H1 (cell line): ENCODE results near the gene SNRNP200. TPM values are rescaled to one million over a fixed set of nuclear protein-coding genes. Genes with fewer than 3 reads are reported as not detected.
A peak's percentile ranks its signal among the peaks of the same experiment; 100 is the strongest.

Experiments used
- ASH2L ChIP-seq: fragments of 200-600, 300-600 bp; sonication (generic); IDR thresholded peaks from one replicate; pipeline ENCODE4 v1.7.1; 2017; ENCODE audit warnings: low read length
- CBX8 ChIP-seq: fragments of 300-800, 300-1000 bp; sonication (generic); IDR thresholded peaks from 2 replicates; pipeline ENCODE4 v1.7.1; 2016; ENCODE audit warnings: low read depth, low read length, borderline replicate concordance
- CHD2 ChIP-seq: IDR thresholded peaks from 2 replicates; pipeline ENCODE4 v1.6.1; 2012; ENCODE audit warnings: low read length, improper control_type of control experiment
- CREB1 ChIP-seq: IDR thresholded peaks from 2 replicates; pipeline ENCODE4 v1.6.1; 2012; ENCODE audit warnings: inconsistent platforms
- CTBP2 ChIP-seq: IDR thresholded peaks from 2 replicates; pipeline ENCODE4 v1.7.0; 2011; ENCODE audit warnings: borderline replicate concordance, mild to moderate bottlenecking, moderate library complexity, mixed read lengths, low read length; ENCODE audit not compliant: insufficient read depth, insufficient read length
- EZH2 ChIP-seq: fragments of 200-600 bp; sonication (generic); IDR thresholded peaks from 2 replicates; pipeline ENCODE4 v1.7.1; 2012; ENCODE audit warnings: low read depth, mild to moderate bottlenecking, moderate library complexity, low read length, inconsistent platforms; ENCODE audit not compliant: severe bottlenecking
- GABPA ChIP-seq: IDR thresholded peaks from 2 replicates; pipeline ENCODE4 v1.6.1; 2011; ENCODE audit warnings: mild to moderate bottlenecking, low read length, moderate library complexity, borderline replicate concordance; ENCODE audit not compliant: insufficient read depth
- GTF2F1 ChIP-seq: IDR thresholded peaks from 2 replicates; pipeline ENCODE4 v1.6.1; 2012; ENCODE audit warnings: low read depth, low read length, improper control_type of control experiment, borderline replicate concordance
- JUND ChIP-seq: IDR thresholded peaks from 2 replicates; pipeline ENCODE4 v1.6.1; 2011; ENCODE audit warnings: mild to moderate bottlenecking, improper control_type of control experiment, low read length
- PHF8 ChIP-seq: fragments of 200-600 bp; sonication (generic); conservative IDR thresholded peaks from 2 replicates; pipeline ENCODE4 v1.7.1; 2012; ENCODE audit warnings: low read depth, mild to moderate bottlenecking, inconsistent platforms, low read length, moderate library complexity
- POLR2AphosphoS5 ChIP-seq: IDR thresholded peaks from 2 replicates; pipeline ENCODE4 v1.6.1; 2011; ENCODE audit warnings: low read depth, low read length
- RAD21 ChIP-seq, 2 experiments: IDR thresholded peaks in 1 of 2; conservative IDR thresholded peaks in 1 of 2; 2 replicates each; pipeline ENCODE4 v1.6.1; 2011; ENCODE audit warnings: low read depth in 2 of 2, low read length in 2 of 2, improper control_type of control experiment in 1 of 2, inconsistent platforms in 1 of 2, mild to moderate bottlenecking in 1 of 2, moderate library complexity in 1 of 2
- RFX5 ChIP-seq: IDR thresholded peaks from 2 replicates; pipeline ENCODE4 v1.6.1; 2011; ENCODE audit warnings: low read depth, low read length, improper control_type of control experiment, borderline replicate concordance
- SAP30 ChIP-seq: fragments of 300-600 bp; sonication (generic); IDR thresholded peaks from 2 replicates; pipeline ENCODE4 v1.7.1; 2012; ENCODE audit warnings: low read length, moderate library complexity, mild to moderate bottlenecking, inconsistent platforms; ENCODE audit not compliant: insufficient read depth, insufficient replicate concordance
- SIN3A ChIP-seq, 2 experiments: IDR thresholded peaks in 1 of 2; conservative IDR thresholded peaks in 1 of 2; 2 replicates each; pipeline ENCODE4 v1.6.1; 2011 to 2012; ENCODE audit warnings: low read length in 2 of 2, improper control_type of control experiment in 1 of 2, low read depth in 1 of 2, mild to moderate bottlenecking in 1 of 2
- SIRT6 ChIP-seq: IDR thresholded peaks from one replicate; pipeline ENCODE4 v1.7.1; 2012; ENCODE audit warnings: low read length, inconsistent platforms
- SIX5 ChIP-seq: IDR thresholded peaks from 2 replicates; pipeline ENCODE4 v1.6.1; 2011; ENCODE audit warnings: mild to moderate bottlenecking, low read depth, low read length
- TAF1 ChIP-seq: IDR thresholded peaks from 2 replicates; pipeline ENCODE4 v1.6.1; 2011; ENCODE audit warnings: mild to moderate bottlenecking, low read depth, low read length
- TAF7 ChIP-seq: optimal IDR thresholded peaks from 2 replicates; pipeline ENCODE3; 2011; ENCODE audit warnings: low read depth, mild to moderate bottlenecking, inconsistent platforms, low read length, moderate library complexity, borderline replicate concordance
- TEAD4 ChIP-seq: IDR thresholded peaks from 2 replicates; pipeline ENCODE4 v1.6.1; 2012; ENCODE audit warnings: low read depth, low read length, inconsistent platforms, mixed read lengths
- USF2 ChIP-seq: IDR thresholded peaks from 2 replicates; pipeline ENCODE4 v1.6.1; 2011; ENCODE audit warnings: low read length, improper control_type of control experiment
- YY1 ChIP-seq: IDR thresholded peaks from 2 replicates; pipeline ENCODE4 v1.6.1; 2011; ENCODE audit warnings: low read depth, mild to moderate bottlenecking, low read length
- polyA plus RNA-seq, 7 experiments: library from polyadenylated mRNA; depleted of rRNA in 3 of 7; stranded (reverse) in 5 of 7; unstranded in 2 of 7; fragments of >200 nt in 5 of 7; fragments of 200-250 nt in 2 of 7; gene quantifications; 1 replicate in 5 of 7; 2 replicates in 1 of 7; 4 replicates in 1 of 7; pipeline versions ENCODE4 v1.2.1 to v1.2.3, GENCODE V29; 2011 to 2013; ENCODE audit warnings: missing spikeins in 2 of 7, mixed read lengths in 2 of 7
- total RNA-seq: library from RNA; stranded (reverse); fragmentation: NEBNext Ultra II Directional; extraction: Animal tissue kit (Norgen Biotek cat#: 25700); gene quantifications from 2 replicates; pipeline ENCODE4 v1.2.1, GENCODE V29; 2021

SNRNP200 gene
- total and polyA plus RNA-seq, 2 of the 8 experiments (the other 6 are each of a cell fraction or from before 2014, with no cell fraction given) = 190 to 289 TPM

GRCh38 chr2:96305091-96305978, at the start of gene SNRNP200 (continued):
- TF ChIP-seq RFX5 (no peak), TAF7 (peak; percentile 66), RAD21 (IDR thresholded peaks at IDR 0.05 in 1 of 2, conservative IDR thresholded peaks at IDR 0.05 in 1 of 2; ENCODE audit: low read depth in 2 of 2, low read length in 2 of 2) (0 out of 4 replicates have a peak, but pooled peaks of 1 of the 2 experiments have one; percentile 6), POLR2AphosphoS5 (peak; percentile 78), PHF8 (peak; percentile 92), EZH2 (no peak), CREB1 (peak; percentile 72; the same call in 1 of the 2 replicates), SIX5 (no peak), SIN3A (conservative IDR thresholded peaks at IDR 0.05 in 1 of 2, IDR thresholded peaks at IDR 0.05 in 1 of 2; ENCODE audit: low read depth in 1 of 2, low read length in 2 of 2) (peak; percentile 52 to 96; a peak in 2 of 4 replicates), YY1 (peak; percentile 82), JUND (no peak), USF2 (no peak), SIRT6 (no peak), GTF2F1 (peak; percentile 78; the same call in 1 of the 2 replicates), CTBP2 (no peak), TEAD4 (0 out of 2 replicates have a peak, but pooled peaks have one; percentile 3), CHD2 (0 out of 2 replicates have a peak, but pooled peaks have one; percentile 30), TAF1 (peak; percentile 77), CBX8 (no peak), SAP30 (no peak), GABPA (peak; percentile 97), ASH2L (peak; percentile 92)
